GM12872 (cell line): ENCODE data around the gene FZD4.

Source experiments
- CTCF ChIP-seq: IDR thresholded peaks from 3 replicates; pipeline ENCODE4 v1.5.1; 2011; ENCODE audit warnings: low read depth, mild to moderate bottlenecking, low read length, moderate library complexity; ENCODE audit not compliant: insufficient read depth

FZD4 gene

GRCh38 chr11:86990515-86990914 lies 35.3 kb upstream of the FZD4 start:
- no peak for TF ChIP-seq CTCF

DNA sequence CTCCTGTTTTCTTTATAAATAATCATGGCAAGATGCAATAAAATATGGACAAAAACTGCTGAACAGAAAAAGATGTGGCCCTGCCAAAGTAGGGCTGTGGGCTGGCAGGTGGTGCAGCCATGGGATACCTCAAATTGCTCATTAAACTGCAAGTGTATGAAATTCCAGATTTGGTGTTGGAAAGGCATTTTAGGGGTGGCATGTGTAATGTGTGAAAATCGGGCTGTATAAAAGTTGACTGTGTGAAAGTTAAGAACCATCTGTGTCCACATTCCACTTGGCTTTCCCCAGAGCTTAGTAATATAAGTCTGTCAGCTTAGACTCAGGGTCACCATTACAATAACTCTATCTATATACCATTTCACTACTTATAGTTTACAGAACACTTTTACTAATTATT lies 34.8 kb upstream of the FZD4 start:
- TF ChIP-seq CTCF: no peak

DNA sequence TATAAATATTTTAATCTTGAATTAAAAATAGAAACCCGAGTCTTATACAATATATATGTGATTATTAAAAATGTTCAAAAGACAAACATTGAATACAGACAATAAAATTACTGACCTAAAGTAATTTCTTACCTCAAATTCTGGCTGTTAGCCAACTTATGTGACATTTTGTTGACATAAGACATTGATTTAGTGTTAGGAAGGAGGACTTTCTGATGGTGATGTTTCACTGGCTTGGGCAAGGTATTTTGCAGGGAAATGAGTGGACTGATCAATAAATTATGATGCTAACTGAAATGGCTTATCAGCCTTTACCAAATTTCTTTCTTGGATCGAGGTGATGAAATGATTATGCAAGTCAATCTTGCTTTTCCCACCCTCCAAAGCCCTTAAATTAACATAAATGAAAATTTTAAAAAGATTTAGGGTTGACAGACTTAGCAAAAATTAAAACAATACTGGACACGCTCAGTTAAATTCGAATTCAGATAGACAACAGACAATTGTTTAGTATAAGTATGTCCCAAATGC lies 33.2 kb upstream of the FZD4 start:
- no peak for TF ChIP-seq CTCF

DNA sequence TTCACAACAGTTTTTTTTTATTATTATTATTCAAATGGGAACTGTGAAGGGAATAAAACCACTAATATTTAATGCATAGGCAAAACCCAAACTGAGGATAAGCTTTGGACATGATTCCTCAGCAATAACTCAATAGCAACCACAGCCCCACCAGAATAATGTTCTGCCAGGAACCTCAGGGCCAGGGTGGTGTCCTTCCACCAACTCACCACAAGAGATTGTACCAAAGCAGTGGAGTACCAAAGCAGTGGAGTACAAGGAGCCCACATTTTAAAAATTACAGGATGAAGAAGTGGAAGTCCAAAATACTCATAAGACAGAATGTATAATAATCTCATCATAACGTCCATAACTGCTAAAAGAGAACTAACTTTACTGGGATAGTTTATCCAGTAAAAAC lies 32.5 kb upstream of the FZD4 start:
- no peak for TF ChIP-seq CTCF

DNA sequence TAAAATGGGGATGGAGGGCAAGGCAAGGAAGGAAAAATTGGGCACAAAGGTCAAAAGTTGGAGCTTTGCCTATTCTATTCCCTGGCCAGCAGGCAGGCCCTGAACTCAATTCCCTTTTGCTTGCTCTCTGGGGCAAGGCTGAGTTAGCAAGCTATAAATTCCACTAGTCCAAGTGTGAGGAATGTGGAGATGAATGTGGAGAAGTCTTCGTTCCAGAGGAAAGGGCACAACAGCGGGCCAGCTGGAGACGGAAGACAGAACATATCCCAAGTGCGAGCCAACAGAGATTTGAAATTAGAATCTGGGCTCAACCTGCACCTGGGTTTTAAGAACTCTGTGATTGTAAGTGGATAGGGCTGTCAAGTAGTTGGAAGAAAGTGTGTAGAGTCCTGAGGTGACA lies 29.5 kb upstream of the FZD4 start:
- no peak for TF ChIP-seq CTCF

DNA sequence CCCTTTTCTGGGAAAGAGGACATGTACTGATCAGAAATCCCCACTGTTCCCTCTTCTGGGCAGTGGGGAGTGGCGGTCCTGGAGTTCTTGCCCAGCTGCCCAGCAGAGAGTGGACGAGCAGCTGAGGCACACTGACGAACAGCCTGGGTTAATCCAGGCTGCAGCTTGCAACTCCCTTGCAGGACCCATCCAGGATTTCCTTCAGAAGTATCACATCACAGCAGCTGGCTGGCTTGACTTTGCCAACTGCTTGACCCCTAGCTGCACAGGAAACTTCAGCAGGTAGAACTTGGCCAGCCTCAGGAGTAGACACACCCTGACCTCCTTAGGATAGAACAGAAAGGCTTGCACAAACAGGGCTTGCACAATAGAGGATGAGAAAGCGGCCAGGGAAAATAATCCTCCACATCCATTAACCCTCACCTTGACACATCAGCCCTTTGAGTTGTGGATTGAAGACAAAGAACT lies 27.9 kb upstream of the FZD4 start:
- TF ChIP-seq CTCF: no peak

GRCh38 chr11:86981777-86982540 lies 26.8 kb upstream of the FZD4 start:
- TF ChIP-seq CTCF: no peak
